ENCODE results near the gene CDKL5. TPM values are rescaled to one million over a fixed set of nuclear protein-coding genes. Genes with fewer than 3 reads are reported as not detected.

CDKL5 gene
- polyA plus RNA-seq, 2 of the 4 experiments (the other 2 are of a cell fraction): 5.4 to 22.8 TPM

DNA sequence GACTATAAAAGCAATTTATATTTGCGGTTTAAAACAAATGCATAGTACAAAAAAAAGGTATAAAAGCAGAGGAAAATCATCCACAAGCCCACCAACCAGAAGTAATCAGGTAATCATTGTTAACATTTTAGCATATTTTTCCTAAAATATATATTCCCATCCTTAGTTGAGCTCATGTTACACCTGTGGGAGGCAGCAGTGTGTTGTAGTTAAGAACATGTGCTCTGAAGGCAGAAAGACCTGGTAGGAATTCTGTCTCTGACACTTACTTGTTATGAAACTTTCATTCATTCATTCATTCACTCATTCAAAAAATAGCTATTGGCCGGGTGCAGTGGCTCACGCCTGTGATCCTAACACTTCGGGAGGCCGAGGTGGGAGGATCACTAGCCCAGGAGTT lies 15.4 kb upstream of the CDKL5 start:
- Histone ChIP-seq H3K9me3 (no peaks in the 10 kb centered on the region), H3K4me3 (no peak overlapping the region), H3K27ac (peak overlapping the region in 1 of 2 experiments; percentile 50; a peak in 1 of 6 replicates), H3K4me2 (no peak overlapping the region), H3K4me1 (peaks cover 11% of the 10 kb centered on the region)
- TF ChIP-seq, protein P1, sequence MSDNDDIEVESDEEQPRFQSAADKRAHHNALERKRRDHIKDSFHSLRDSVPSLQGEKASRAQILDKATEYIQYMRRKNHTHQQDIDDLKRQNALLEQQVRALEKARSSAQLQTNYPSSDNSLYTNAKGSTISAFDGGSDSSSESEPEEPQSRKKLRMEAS (IDR thresholded peaks at IDR 0.05): peak; percentile 48; the same call in 1 of the 2 replicates
- no peak for TF ChIP-seq HDAC2 (IDR thresholded peaks at IDR 0.05)
- TF ChIP-seq TP53 (CRISPR knock-in tag; IDR thresholded peaks at IDR 0.05): no peak
- TF ChIP-seq MYC (IDR thresholded peaks at IDR 0.05; ENCODE audit: borderline replicate concordance, low read length): peak; percentile 56; the same call in 1 of the 2 replicates
- TF ChIP-seq, protein P2, sequence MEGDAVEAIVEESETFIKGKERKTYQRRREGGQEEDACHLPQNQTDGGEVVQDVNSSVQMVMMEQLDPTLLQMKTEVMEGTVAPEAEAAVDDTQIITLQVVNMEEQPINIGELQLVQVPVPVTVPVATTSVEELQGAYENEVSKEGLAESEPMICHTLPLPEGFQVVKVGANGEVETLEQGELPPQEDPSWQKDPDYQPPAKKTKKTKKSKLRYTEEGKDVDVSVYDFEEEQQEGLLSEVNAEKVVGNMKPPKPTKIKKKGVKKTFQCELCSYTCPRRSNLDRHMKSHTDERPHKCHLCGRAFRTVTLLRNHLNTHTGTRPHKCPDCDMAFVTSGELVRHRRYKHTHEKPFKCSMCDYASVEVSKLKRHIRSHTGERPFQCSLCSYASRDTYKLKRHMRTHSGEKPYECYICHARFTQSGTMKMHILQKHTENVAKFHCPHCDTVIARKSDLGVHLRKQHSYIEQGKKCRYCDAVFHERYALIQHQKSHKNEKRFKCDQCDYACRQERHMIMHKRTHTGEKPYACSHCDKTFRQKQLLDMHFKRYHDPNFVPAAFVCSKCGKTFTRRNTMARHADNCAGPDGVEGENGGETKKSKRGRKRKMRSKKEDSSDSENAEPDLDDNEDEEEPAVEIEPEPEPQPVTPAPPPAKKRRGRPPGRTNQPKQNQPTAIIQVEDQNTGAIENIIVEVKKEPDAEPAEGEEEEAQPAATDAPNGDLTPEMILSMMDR (IDR thresholded peaks at IDR 0.05): peak; percentile 65
- peak; percentile 75 for TF ChIP-seq SMC3 (IDR thresholded peaks at IDR 0.05)
- TF ChIP-seq RAD21 (conservative IDR thresholded peaks at IDR 0.05 in 1 of 2, IDR thresholded peaks at IDR 0.05 in 1 of 2): peak; percentile 79 to 82
- ChIA-PET POLR2A (interaction anchor here (1.0 to 1.1 kb wide), 2 partner anchors 15 to 477 kb away, joined by 3 to 5 read pairs; partner anchors contain the start of gene CDKL5), CTCF (interaction anchor here (0.5 to 1.9 kb wide), 36 partner anchors 8 to 1076 kb away, joined by 3 to 19 read pairs (median 4); partner anchors contain the start of gene CDKL5)
- peak; percentile 73 to 84; a peak in 5 of 6 replicates for ATAC-seq
- WGBS (ENCODE audit: missing lambda C conversion rate): 30% methylated on average over 5 of the region's 5 CpGs
- peak; percentile 34 to 75 for DNase-seq (ENCODE audit: low read depth in 1 of 2, low spot score in 1 of 2)
- peak; percentile 99 for FAIRE-seq

DNA sequence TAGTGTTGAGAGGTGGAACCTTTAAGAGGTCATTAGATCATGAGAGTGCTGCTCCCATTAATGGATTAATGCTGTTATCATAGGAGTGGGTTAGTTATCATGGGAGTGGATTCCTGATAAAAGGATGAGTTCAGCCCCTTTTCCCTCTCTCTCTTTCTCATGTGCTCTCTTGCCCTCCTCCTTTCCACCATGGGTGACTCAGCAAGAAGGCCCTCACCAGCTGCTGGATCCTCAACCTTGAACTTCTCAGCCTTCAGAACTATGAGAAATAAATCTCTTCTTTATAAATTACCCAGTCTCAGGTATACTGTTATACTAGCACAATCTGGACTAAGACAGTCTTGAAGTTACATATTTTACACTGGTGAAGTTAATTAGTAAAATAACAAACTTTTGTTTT lies 10.0 kb upstream of the CDKL5 start:
- peak in 1 of 2 experiments; percentile 57 for DNase-seq (ENCODE audit: low read depth in 1 of 2, low spot score in 1 of 2)
- no peaks in the 10 kb centered on the region for H3K9me3 ChIP-seq
- peak; percentile 43 to 60; a peak in 3 of 6 replicates for ATAC-seq
- H3K27ac ChIP-seq: peak overlapping the region; percentile 57 to 73
- CTCF ChIA-PET: interaction anchor here (0.6 to 0.7 kb wide), 2 partner anchors 386 to 492 kb away, joined by 3 to 5 read pairs; no protein-coding TSS in a partner anchor
- peaks cover 19% of the 10 kb centered on the region for H3K4me1 ChIP-seq
- H3K4me3 ChIP-seq: no peak overlapping the region
- TF ChIP-seq, protein P3, sequence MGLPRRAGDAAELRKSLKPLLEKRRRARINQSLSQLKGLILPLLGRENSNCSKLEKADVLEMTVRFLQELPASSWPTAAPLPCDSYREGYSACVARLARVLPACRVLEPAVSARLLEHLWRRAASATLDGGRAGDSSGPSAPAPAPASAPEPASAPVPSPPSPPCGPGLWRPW (IDR thresholded peaks at IDR 0.05): no peak
- TF ChIP-seq POLR2A (IDR thresholded peaks at IDR 0.05; ENCODE audit: low read length) (no peak), MAFK (IDR thresholded peaks at IDR 0.05; ENCODE audit: partially characterized antibody) (peak; percentile 62), FOSL2 (IDR thresholded peaks at IDR 0.05) (no peak), FOSL2 (CRISPR knock-in tag; IDR thresholded peaks at IDR 0.05) (0 out of 2 replicates have a peak, but pooled peaks have one; percentile 4), GATA3 (IDR thresholded peaks at IDR 0.05; ENCODE audit: borderline replicate concordance) (no peak)
- TF ChIP-seq, protein P4, sequence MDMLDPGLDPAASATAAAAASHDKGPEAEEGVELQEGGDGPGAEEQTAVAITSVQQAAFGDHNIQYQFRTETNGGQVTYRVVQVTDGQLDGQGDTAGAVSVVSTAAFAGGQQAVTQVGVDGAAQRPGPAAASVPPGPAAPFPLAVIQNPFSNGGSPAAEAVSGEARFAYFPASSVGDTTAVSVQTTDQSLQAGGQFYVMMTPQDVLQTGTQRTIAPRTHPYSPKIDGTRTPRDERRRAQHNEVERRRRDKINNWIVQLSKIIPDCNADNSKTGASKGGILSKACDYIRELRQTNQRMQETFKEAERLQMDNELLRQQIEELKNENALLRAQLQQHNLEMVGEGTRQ (IDR thresholded peaks at IDR 0.05): no peak
- peak overlapping the region; percentile 10; the same call in 1 of the 3 replicates for H3K4me2 ChIP-seq
- POLR2A ChIA-PET: no interaction called here
- peak; percentile 56 for FAIRE-seq

DNA sequence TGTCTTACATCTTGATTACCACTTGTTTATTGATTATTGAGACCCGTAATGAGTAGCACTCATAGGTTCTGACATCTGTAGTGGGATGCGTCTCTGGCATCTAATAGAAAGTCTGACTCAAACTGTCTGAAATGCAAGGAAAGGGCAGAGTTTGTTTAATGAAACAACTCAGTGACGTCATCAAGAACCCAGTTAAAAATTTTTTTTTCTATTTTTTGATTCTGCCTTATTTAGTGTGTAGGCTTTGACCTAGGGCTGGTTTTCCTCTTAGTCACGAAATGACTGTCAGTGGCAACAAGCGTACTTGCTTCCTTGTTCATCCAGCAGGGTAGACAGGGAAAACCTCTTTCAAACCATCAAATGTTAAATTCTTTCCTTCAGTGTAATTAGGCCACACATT lies 3.1 kb upstream of the CDKL5 start:
- FAIRE-seq (peak; percentile 96), DNase-seq (ENCODE audit: low read depth in 1 of 2, low spot score in 1 of 2) (peak; percentile 41 to 92), ATAC-seq (peak; percentile 50 to 63)
- H3K4me3 ChIP-seq: peak overlapping the region; percentile 2; the same call in 1 of the 3 replicates
- H3K27ac ChIP-seq: peak overlapping the region; percentile 72 to 92
- POLR2A ChIA-PET: no interaction called here
- H3K4me2 ChIP-seq: peak overlapping the region; percentile 78
- 0% methylated on average over 5 of the region's 5 CpGs for WGBS (ENCODE audit: missing lambda C conversion rate)
- CTCF ChIA-PET: interaction anchor here (0.6 to 4.0 kb wide), 3 partner anchors 12 to 451 kb away, joined by 3 to 19 read pairs (median 3); no protein-coding TSS in a partner anchor
- peaks cover 32% of the 10 kb centered on the region for H3K4me1 ChIP-seq
- no peaks in the 10 kb centered on the region for H3K9me3 ChIP-seq
- no peak for TF ChIP-seq TFCP2L1 (CRISPR knock-in tag; IDR thresholded peaks at IDR 0.05)
- TF ChIP-seq GATA3 (IDR thresholded peaks at IDR 0.05; ENCODE audit: borderline replicate concordance): peak; percentile 48; the same call in 1 of the 2 replicates
- TF ChIP-seq MAFK (IDR thresholded peaks at IDR 0.05; ENCODE audit: partially characterized antibody): peak; percentile 13
- TF ChIP-seq CHD2 (IDR thresholded peaks at IDR 0.05; ENCODE audit: low read length, partially characterized antibody): no peak
- no peak for TF ChIP-seq RFX5 (IDR thresholded peaks at IDR 0.05)
- peak; percentile 55 for TF ChIP-seq FOSL2 (IDR thresholded peaks at IDR 0.05)
- peak; percentile 95 for TF ChIP-seq FOSL2 (CRISPR knock-in tag; IDR thresholded peaks at IDR 0.05)
- TF ChIP-seq HOXA7 (CRISPR knock-in tag; IDR thresholded peaks at IDR 0.05): no peak
- TF ChIP-seq CBX2 (IDR thresholded peaks at IDR 0.05; ENCODE audit: borderline replicate concordance, low read depth): no peak
- no peak for TF ChIP-seq CHD4 (IDR thresholded peaks at IDR 0.05; ENCODE audit: borderline replicate concordance)
- TF ChIP-seq, protein P5, sequence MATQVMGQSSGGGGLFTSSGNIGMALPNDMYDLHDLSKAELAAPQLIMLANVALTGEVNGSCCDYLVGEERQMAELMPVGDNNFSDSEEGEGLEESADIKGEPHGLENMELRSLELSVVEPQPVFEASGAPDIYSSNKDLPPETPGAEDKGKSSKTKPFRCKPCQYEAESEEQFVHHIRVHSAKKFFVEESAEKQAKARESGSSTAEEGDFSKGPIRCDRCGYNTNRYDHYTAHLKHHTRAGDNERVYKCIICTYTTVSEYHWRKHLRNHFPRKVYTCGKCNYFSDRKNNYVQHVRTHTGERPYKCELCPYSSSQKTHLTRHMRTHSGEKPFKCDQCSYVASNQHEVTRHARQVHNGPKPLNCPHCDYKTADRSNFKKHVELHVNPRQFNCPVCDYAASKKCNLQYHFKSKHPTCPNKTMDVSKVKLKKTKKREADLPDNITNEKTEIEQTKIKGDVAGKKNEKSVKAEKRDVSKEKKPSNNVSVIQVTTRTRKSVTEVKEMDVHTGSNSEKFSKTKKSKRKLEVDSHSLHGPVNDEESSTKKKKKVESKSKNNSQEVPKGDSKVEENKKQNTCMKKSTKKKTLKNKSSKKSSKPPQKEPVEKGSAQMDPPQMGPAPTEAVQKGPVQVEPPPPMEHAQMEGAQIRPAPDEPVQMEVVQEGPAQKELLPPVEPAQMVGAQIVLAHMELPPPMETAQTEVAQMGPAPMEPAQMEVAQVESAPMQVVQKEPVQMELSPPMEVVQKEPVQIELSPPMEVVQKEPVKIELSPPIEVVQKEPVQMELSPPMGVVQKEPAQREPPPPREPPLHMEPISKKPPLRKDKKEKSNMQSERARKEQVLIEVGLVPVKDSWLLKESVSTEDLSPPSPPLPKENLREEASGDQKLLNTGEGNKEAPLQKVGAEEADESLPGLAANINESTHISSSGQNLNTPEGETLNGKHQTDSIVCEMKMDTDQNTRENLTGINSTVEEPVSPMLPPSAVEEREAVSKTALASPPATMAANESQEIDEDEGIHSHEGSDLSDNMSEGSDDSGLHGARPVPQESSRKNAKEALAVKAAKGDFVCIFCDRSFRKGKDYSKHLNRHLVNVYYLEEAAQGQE (IDR thresholded peaks at IDR 0.05): no peak
- TF ChIP-seq EP300 (IDR thresholded peaks at IDR 0.05): peak; percentile 45 to 74; a peak in 2 of 5 replicates
- TF ChIP-seq FOXS1 (CRISPR knock-in tag; IDR thresholded peaks at IDR 0.05): no peak
- TF ChIP-seq CEBPB (IDR thresholded peaks at IDR 0.05): peak; percentile 2 to 30; a peak in 1 of 4 replicates
- peak; percentile 72 for TF ChIP-seq JUNB (IDR thresholded peaks at IDR 0.05)
- no peak for TF ChIP-seq EHF (CRISPR knock-in tag; IDR thresholded peaks at IDR 0.05)
- TF ChIP-seq, protein P6, sequence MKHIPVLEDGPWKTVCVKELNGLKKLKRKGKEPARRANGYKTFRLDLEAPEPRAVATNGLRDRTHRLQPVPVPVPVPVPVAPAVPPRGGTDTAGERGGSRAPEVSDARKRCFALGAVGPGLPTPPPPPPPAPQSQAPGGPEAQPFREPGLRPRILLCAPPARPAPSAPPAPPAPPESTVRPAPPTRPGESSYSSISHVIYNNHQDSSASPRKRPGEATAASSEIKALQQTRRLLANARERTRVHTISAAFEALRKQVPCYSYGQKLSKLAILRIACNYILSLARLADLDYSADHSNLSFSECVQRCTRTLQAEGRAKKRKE (CRISPR knock-in tag; IDR thresholded peaks at IDR 0.05; ENCODE audit: low read depth): no peak

Measured in A549 (cell line).